ENCODE results near the gene ACVRL1. TPM values are rescaled to one million over a fixed set of nuclear protein-coding genes. Genes with fewer than 3 reads are reported as not detected.

Gene ACVRL1
- total RNA-seq, 2 donors from 2014 or later = 121 to 162 TPM

DNA sequence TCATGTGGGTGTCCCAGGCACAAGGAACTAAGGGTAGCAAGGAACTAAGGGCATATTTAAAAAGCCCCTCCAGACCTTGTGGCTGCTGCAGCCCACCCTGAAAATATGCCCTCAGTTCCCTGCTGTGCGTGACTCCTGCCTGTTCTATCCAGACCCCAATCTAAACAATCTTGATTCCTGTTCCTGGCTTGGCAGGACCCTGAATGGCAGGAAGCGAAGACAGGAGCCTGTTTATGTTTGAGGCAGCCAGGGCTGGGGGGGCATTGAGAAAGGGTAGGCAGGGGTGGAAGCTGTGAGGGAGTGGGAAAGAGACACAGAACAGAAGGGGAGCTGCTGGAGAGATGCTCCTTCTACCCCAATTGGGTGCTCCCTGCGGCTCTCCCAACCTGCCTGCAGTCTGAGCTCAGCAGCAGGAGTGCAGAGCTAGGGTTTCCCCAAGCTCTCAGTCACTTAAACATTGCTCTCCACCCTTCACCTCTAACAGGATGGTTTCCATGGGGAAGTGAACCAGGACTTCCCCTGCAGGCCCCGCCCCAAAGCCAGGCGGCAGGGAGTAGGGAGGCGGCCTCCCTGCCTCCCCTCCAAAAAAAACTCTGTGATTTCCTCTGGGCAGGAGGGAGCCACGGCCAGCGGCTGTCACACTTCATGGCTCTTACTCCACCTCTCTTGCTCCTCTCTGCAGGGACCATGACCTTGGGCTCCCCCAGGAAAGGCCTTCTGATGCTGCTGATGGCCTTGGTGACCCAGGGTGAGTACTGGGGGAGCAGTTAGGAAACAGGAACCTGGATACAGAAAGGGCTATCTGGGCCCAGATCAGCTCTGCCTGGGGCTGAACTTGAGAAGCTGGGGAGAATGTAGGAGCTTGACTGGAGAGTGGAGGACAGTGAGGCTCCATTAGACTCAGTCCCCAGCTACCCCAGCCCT is 4.7 kb downstream of the ACVRL1 start:
- peak overlapping the region; percentile 50 for H3K27ac ChIP-seq
- H3K9me3 ChIP-seq = no peaks in the 10 kb centered on the region
- H3K4me3 ChIP-seq = peak overlapping the region; percentile 4
- H3K27me3 ChIP-seq = no peaks in the 10 kb centered on the region
- intact Hi-C loops (cut with DNase I) = no loop called here
- DNase-seq = peak; percentile 73
- no peak for TF ChIP-seq CTCF (IDR thresholded peaks at IDR 0.05)
- peaks cover 8% of the 10 kb centered on the region for H3K36me3 ChIP-seq
- H3K4me1 ChIP-seq = peaks cover 20% of the 10 kb centered on the region
- peak overlapping the region; percentile 1 to 30 for H3K9ac ChIP-seq (ENCODE audit: low read depth in 2 of 2, low read length in 2 of 2)

DNA sequence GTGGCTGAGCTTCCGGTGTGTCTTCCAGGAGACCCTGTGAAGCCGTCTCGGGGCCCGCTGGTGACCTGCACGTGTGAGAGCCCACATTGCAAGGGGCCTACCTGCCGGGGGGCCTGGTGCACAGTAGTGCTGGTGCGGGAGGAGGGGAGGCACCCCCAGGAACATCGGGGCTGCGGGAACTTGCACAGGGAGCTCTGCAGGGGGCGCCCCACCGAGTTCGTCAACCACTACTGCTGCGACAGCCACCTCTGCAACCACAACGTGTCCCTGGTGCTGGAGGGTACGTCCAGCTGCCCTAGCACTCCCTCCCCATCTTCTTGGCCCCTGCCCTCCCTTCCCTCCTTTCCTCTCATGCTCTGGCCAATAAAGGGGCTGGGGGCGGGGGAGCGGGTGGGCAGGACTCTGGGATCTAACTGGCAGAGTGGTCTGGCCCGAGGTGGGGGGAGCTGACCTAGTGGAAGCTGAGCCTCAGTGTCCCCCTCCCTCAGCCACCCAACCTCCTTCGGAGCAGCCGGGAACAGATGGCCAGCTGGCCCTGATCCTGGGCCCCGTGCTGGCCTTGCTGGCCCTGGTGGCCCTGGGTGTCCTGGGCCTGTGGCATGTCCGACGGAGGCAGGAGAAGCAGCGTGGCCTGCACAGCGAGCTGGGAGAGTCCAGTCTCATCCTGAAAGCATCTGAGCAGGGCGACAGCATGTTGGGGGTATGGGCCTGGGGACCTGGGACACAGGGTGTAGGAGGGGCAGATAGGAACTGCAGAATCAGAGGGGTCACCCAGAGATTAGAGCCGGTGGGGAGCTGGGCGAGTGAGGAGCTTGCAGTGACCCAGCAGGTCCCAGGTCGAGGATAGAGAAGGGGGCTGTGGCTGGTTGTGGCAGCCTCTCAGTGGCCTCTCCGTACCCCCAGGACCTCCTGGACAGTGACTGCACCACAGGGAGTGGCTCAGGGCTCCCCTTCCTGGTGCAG is 6.0 kb downstream of the ACVRL1 start:
- Histone ChIP-seq H3K9me3 (no peaks in the 10 kb centered on the region), H3K36me3 (peaks cover 8% of the 10 kb centered on the region), H3K27ac (no peak overlapping the region), H3K27me3 (no peaks in the 10 kb centered on the region), H3K9ac (ENCODE audit: low read depth in 2 of 2, low read length in 2 of 2) (peak overlapping the region in 1 of 2 donors; percentile 20), H3K4me3 (no peak overlapping the region), H3K4me1 (peaks cover 20% of the 10 kb centered on the region)
- no peak for TF ChIP-seq CTCF (IDR thresholded peaks at IDR 0.05)
- DNase-seq = no peak
- intact Hi-C loops (cut with DNase I) = no loop called here

DNA sequence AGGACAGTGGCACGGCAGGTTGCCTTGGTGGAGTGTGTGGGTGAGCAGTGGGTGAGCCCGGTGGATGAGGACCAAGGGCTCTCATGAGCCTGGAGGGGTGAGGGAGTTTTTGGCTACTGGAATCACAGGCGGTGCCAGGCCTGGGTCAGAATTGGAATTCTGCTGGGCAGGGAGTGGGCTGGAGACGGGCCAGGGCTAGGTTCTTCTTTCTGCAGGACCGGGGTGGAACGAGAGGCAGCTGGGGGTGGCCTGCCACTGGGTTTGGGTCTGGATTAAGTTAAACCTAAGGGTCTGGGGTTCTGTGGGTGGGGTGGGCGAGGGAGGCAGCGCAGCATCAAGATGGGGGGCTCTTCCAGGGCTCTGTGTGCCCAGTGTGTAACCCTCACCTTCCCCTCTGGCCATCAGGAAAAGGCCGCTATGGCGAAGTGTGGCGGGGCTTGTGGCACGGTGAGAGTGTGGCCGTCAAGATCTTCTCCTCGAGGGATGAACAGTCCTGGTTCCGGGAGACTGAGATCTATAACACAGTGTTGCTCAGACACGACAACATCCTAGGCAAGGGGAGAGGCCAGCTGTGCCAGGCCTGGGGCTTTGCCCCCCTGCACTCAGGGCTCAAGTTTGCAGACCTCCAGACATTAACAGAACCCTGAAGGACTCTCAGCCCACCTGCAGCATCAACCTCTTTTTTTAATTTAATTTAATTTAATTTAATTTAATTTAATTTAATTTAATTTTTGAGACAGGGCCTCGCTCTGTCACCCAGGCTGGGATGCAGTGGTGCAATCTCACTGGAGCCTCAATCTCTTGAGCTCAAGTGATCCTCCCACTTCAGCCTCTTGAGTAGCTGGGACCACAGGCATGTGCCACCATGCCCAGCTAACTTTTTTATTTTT is 7.0 kb downstream of the ACVRL1 start:
- H3K4me1 ChIP-seq = peaks cover 20% of the 10 kb centered on the region
- H3K4me3 ChIP-seq = no peak overlapping the region
- no peak for DNase-seq
- intact Hi-C loops (cut with DNase I) = no loop called here
- peaks cover 8% of the 10 kb centered on the region for H3K36me3 ChIP-seq
- TF ChIP-seq CTCF (IDR thresholded peaks at IDR 0.05) = no peak
- no peaks in the 10 kb centered on the region for H3K9me3 ChIP-seq
- H3K9ac ChIP-seq (ENCODE audit: low read depth in 2 of 2, low read length in 2 of 2) = peak overlapping the region in 1 of 2 donors; percentile 20
- H3K27ac ChIP-seq = no peak overlapping the region
- H3K27me3 ChIP-seq = no peaks in the 10 kb centered on the region

- DNase-seq = no peak
Measured at GRCh38 chr12:51915003-51915625, 7.8 kb downstream of the ACVRL1 start.

More at GRCh38 chr12:51915003-51915625, 7.8 kb downstream of the ACVRL1 start:
- H3K27ac ChIP-seq = no peak overlapping the region
- H3K4me1 ChIP-seq = peaks cover 20% of the 10 kb centered on the region
- no peaks in the 10 kb centered on the region for H3K27me3 ChIP-seq
- no peak for TF ChIP-seq CTCF (IDR thresholded peaks at IDR 0.05)
- H3K4me3 ChIP-seq = no peak overlapping the region
- intact Hi-C loops (cut with DNase I) = no loop called here
- no peak overlapping the region for H3K9ac ChIP-seq (ENCODE audit: low read depth in 2 of 2, low read length in 2 of 2)
- no peaks in the 10 kb centered on the region for H3K9me3 ChIP-seq
- H3K36me3 ChIP-seq = peaks cover 8% of the 10 kb centered on the region
